ENCODE results near the gene PEX11G.

GRCh38 chr19:7522072-7522922 lies 33.5 kb upstream of the PEX11G start, which contains the start of gene MCOLN1:
- TF ChIP-seq POLR2A (IDR thresholded peaks at IDR 0.05) = peak; percentile 52 to 71
- TF ChIP-seq CTCF (IDR thresholded peaks at IDR 0.05 in 4 of 5, conservative IDR thresholded peaks at IDR 0.05 in 1 of 5) = peak in 2 of 5 experiments; percentile 66 to 73

Data from gastrocnemius medialis (tissue), 4 donors.